SU-DHL-6 (cell line): Measurements from ENCODE around the gene ST7.

Source experiments
- H2AFZ ChIP-seq: fragments of 200-600 bp; sonication (generic); 2 replicates; pipeline ENCODE4 v1.6.1; 2014; ENCODE audit warnings: low read depth, mild to moderate bottlenecking, moderate library complexity, mixed read lengths, antibody characterized with exemption, low read length; ENCODE audit not compliant: severe bottlenecking
- H3F3A ChIP-seq: fragments of 200-600 bp; shearing (Covaris generic); 2 replicates; pipeline ENCODE4 v1.6.0; 2016; ENCODE audit warnings: antibody characterized with exemption, mild to moderate bottlenecking; ENCODE audit not compliant: insufficient read depth
- H3K27ac ChIP-seq: fragments of 200-600 bp; sonication (generic); 2 replicates; pipeline ENCODE4 v1.5.1; 2016; ENCODE audit warnings: low read depth, mild to moderate bottlenecking, low read length, moderate library complexity, mixed read lengths
- H3K27me3 ChIP-seq: fragments of 200-600 bp; sonication (generic), shearing (Covaris generic); 2 replicates; pipeline ENCODE4 v1.6.0; 2014; ENCODE audit warnings: mild to moderate bottlenecking, low read length
- H3K36me3 ChIP-seq: fragments of 200-600 bp; sonication (generic); 2 replicates; pipeline ENCODE4 v1.6.1; 2014; ENCODE audit warnings: mild to moderate bottlenecking, low read length, mixed read lengths
- H3K4me2 ChIP-seq: fragments of 300-600, 200-600 bp; shearing (Covaris generic), sonication (generic); 2 replicates; pipeline ENCODE4 v1.6.0; 2014; ENCODE audit warnings: low read length, low read depth, mild to moderate bottlenecking; ENCODE audit not compliant: poor library complexity, severe bottlenecking
- H3K4me3 ChIP-seq: fragments of 200-600 bp; sonication (generic); 2 replicates; pipeline ENCODE4 v1.5.1; 2014; ENCODE audit warnings: antibody characterized with exemption, low read length, mild to moderate bottlenecking, mixed read lengths; ENCODE audit not compliant: insufficient read depth, poor library complexity, severe bottlenecking
- H3K79me2 ChIP-seq: fragments of 200-600 bp; sonication (generic); 2 replicates; pipeline ENCODE4 v1.6.1; 2014; ENCODE audit warnings: mild to moderate bottlenecking, low read length, moderate library complexity; ENCODE audit not compliant: insufficient read depth
- H3K9ac ChIP-seq: fragments of 200-600 bp; sonication (generic); 2 replicates; pipeline ENCODE4 v1.7.0; 2014; ENCODE audit warnings: mild to moderate bottlenecking, low read length
- H3K9me2 ChIP-seq: fragments of 200-600 bp; sonication (generic); replicated peaks from 2 replicates; pipeline ENCODE4 v1.6.1; 2014; ENCODE audit warnings: low read length; ENCODE audit not compliant: insufficient read depth
- H3K9me3 ChIP-seq: fragments of 200-600 bp; sonication (generic); 2 replicates; pipeline ENCODE4 v1.6.1; 2014; ENCODE audit warnings: low read length, mixed read lengths; ENCODE audit not compliant: insufficient read depth
- H4K20me1 ChIP-seq: fragments of 200-600 bp; sonication (generic); 2 replicates; pipeline ENCODE4 v1.6.1; 2014; ENCODE audit warnings: low read depth, mild to moderate bottlenecking, antibody characterized with exemption, low read length, moderate library complexity, mixed read lengths
- CTCF ChIP-seq: fragments of 200-600 bp; sonication (generic); IDR thresholded peaks from one replicate; pipeline ENCODE4 v1.5.1; 2017; ENCODE audit warnings: antibody characterized with exemption, mild to moderate bottlenecking, low read length, moderate library complexity; ENCODE audit not compliant: insufficient read depth, poor library complexity, severe bottlenecking
- EZH2phosphoT487 ChIP-seq: fragments of 200-600 bp; sonication (generic), shearing (Covaris generic); conservative IDR thresholded peaks from 2 replicates; pipeline ENCODE4 v1.6.1; 2018; ENCODE audit warnings: mild to moderate bottlenecking, antibody characterized with exemption, low read length, moderate library complexity, mixed read lengths

The ST7 gene

GRCh38 chr7:117154721-117155120 is 201.4 kb downstream of the ST7 start:
- no peak overlapping the region for H3K4me3 ChIP-seq
- no peak overlapping the region for H3K9ac ChIP-seq
- no peaks in the 10 kb centered on the region for H3K9me3 ChIP-seq
- no peaks in the 10 kb centered on the region for H3K79me2 ChIP-seq
- no peak for TF ChIP-seq EZH2phosphoT487
- no peak for TF ChIP-seq CTCF
- no peaks in the 10 kb centered on the region for H3F3A ChIP-seq
- H3K36me3 ChIP-seq = no peaks in the 10 kb centered on the region
- H3K4me2 ChIP-seq = no peak overlapping the region
- no peak overlapping the region for H3K27ac ChIP-seq
- H2AFZ ChIP-seq = no peak overlapping the region
- no peaks in the 10 kb centered on the region for H4K20me1 ChIP-seq
- no peaks in the 10 kb centered on the region for H3K27me3 ChIP-seq
- no peaks in the 10 kb centered on the region for H3K9me2 ChIP-seq

- H3K4me3 ChIP-seq = no peak overlapping the region
- H3K9ac ChIP-seq = no peak overlapping the region
- H2AFZ ChIP-seq = no peak overlapping the region
- H3K79me2 ChIP-seq = no peaks in the 10 kb centered on the region
- H3F3A ChIP-seq = no peaks in the 10 kb centered on the region
- H3K9me3 ChIP-seq = no peaks in the 10 kb centered on the region
- no peaks in the 10 kb centered on the region for H3K36me3 ChIP-seq
- TF ChIP-seq CTCF (no peak), EZH2phosphoT487 (no peak)
- H3K9me2 ChIP-seq = no peaks in the 10 kb centered on the region
- no peaks in the 10 kb centered on the region for H3K27me3 ChIP-seq
- H3K4me2 ChIP-seq = no peak overlapping the region
- H3K27ac ChIP-seq = no peak overlapping the region
- H4K20me1 ChIP-seq = no peaks in the 10 kb centered on the region
Measured at GRCh38 chr7:117155694-117156093, 202.4 kb downstream of the ST7 start.

DNA sequence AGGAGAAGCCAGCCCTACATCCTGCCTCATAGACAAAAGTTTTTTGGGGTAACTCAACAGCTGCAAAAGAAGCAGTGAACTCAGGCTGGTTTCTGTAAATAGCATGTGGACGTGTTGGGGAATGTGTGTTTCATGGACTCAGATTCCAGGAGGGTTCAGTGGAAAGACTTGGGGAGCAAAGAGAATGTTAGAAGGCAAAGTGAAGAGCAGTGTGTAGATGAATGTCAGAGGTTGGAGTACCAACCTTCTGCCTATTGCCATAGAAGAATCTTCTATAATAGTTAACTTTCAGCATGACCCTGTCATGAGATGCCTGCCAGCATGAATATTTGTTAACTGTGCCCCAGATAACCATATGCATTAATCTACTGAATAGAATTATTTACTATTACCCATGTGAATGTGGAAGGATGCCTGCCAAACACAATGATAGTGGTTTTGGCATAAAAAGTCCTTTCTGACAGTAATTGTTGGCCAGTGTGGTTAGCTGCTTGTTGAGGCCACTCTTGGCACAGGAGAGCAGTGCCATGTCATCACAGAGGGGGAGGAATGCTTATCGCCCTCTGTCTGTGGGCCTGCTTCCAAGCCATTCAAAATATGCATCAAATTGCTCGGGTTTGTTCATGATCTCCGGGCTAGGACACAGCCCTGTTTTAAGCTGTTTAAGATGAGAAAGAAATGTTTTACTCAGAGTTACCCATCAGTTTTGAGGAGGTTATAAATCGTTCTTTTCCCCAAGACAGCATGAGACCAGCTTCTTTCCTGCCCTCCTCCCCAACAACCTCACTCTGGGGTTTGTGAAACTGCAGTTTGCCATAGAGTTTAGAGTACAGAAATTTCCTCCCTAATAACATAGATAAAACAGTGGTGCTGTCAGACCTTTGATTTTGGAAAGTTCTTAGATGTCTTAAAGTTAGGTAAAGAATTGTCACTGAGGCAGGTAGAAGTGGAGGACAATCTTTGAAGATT is 204.2 kb downstream of the ST7 start:
- Histone ChIP-seq H3F3A (no peaks in the 10 kb centered on the region), H4K20me1 (no peaks in the 10 kb centered on the region), H3K4me2 (no peak overlapping the region), H3K9ac (no peak overlapping the region), H3K4me3 (no peak overlapping the region), H3K79me2 (no peaks in the 10 kb centered on the region), H3K27me3 (no peaks in the 10 kb centered on the region), H3K9me3 (no peaks in the 10 kb centered on the region), H3K36me3 (no peaks in the 10 kb centered on the region), H2AFZ (no peak overlapping the region), H3K9me2 (no peaks in the 10 kb centered on the region), H3K27ac (no peak overlapping the region)
- no peak for TF ChIP-seq CTCF
- no peak for TF ChIP-seq EZH2phosphoT487
